ENCODE data around the gene CNNM1. TPM values are rescaled to one million over a fixed set of nuclear protein-coding genes. Genes with fewer than 3 reads are reported as not detected.

CNNM1 gene
- total RNA-seq, 1 experiment from 2014 or later = not detected

DNA sequence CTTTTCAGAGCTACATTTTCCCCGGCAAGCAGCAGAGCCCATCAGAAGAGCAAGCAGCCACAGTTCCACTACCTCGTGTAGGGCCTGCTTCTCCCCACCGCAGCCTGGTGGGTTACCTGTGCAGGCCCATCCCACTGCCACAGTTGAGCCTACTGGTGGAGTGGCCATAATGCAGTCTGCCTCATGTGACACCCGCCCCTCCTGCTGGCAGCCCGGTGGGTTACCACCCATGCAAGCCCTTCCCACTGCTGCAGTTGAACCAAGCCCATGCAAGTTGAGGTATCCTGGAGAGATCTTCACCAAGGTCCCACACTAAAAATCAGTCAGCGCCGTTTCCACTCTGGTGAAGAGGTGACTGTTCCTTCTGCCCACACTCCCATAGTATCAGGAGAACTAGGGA, 32.1 kb upstream of the CNNM1 start:
- H3K9ac ChIP-seq (ENCODE audit: low read length) = no peak overlapping the region
- intact Hi-C loops (cut with micrococcal nuclease) = no loop called here
- ChIA-PET POLR2A (no interaction called here), CTCF (no interaction called here), RAD21 (ENCODE audit: low non-redundant PET in 1 of 2, low total read pairs in 2 of 2, uncharacterized antibody in 2 of 2, unreplicated experiment in 2 of 2) (no interaction called here)
- no peak overlapping the region for H3K4me2 ChIP-seq (ENCODE audit: low read length)
- H3K4me1 ChIP-seq (ENCODE audit: control insufficient read depth in 1 of 2, insufficient read depth in 2 of 2, low read length in 2 of 2) = no peaks in the 10 kb centered on the region
- ATAC-seq = peak; percentile 89
- no peak overlapping the region for H2AFZ ChIP-seq (ENCODE audit: low read depth, low read length, poor library complexity, severe bottlenecking)
- no peaks in the 10 kb centered on the region for H3K79me2 ChIP-seq (ENCODE audit: insufficient read depth, low read length)
- no peak for DNase-seq (ENCODE audit: low read depth, low spot score)
- no TSS peak for BruUV-seq (replicated peaks)
- no peaks in the 10 kb centered on the region for H3K27me3 ChIP-seq (ENCODE audit: insufficient read depth, low read length)
- no peaks in the 10 kb centered on the region for H3K9me3 ChIP-seq (ENCODE audit: control insufficient read depth in 1 of 2, insufficient read depth in 1 of 2, low read depth in 1 of 2, low read length in 2 of 2)
- H3K4me3 ChIP-seq (replicated peaks in 1 of 2; ENCODE audit: low read depth in 1 of 2, low read length in 2 of 2) = no peak overlapping the region
- H4K20me1 ChIP-seq (ENCODE audit: insufficient read depth) = no peaks in the 10 kb centered on the region
- H3K9me2 ChIP-seq (ENCODE audit: insufficient read depth) = no peaks in the 10 kb centered on the region
- H3K36me3 ChIP-seq (ENCODE audit: control insufficient read depth in 1 of 2, insufficient read depth in 2 of 2, low read length in 2 of 2) = no peaks in the 10 kb centered on the region
- H3K27ac ChIP-seq (ENCODE audit: low read depth, low read length) = no peak overlapping the region
- TF ChIP-seq, protein P1, sequence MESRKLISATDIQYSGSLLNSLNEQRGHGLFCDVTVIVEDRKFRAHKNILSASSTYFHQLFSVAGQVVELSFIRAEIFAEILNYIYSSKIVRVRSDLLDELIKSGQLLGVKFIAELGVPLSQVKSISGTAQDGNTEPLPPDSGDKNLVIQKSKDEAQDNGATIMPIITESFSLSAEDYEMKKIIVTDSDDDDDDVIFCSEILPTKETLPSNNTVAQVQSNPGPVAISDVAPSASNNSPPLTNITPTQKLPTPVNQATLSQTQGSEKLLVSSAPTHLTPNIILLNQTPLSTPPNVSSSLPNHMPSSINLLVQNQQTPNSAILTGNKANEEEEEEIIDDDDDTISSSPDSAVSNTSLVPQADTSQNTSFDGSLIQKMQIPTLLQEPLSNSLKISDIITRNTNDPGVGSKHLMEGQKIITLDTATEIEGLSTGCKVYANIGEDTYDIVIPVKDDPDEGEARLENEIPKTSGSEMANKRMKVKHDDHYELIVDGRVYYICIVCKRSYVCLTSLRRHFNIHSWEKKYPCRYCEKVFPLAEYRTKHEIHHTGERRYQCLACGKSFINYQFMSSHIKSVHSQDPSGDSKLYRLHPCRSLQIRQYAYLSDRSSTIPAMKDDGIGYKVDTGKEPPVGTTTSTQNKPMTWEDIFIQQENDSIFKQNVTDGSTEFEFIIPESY (IDR thresholded peaks at IDR 0.05; ENCODE audit: extremely low read depth, insufficient replicate concordance, low read length) = no peak
- TF ChIP-seq CEBPB (IDR thresholded peaks at IDR 0.05; ENCODE audit: low read depth) (no peak), RAD21 (IDR thresholded peaks at IDR 0.05; ENCODE audit: low read depth) (0 out of 2 replicates have a peak, but pooled peaks have one; percentile 4), TCF7L2 (IDR thresholded peaks at IDR 0.05; ENCODE audit: borderline replicate concordance, extremely low read depth, insufficient read depth, insufficient read length) (no peak), SIN3A (IDR thresholded peaks at IDR 0.05; ENCODE audit: low read depth) (no peak), POLR2AphosphoS5 (IDR thresholded peaks at IDR 0.05; ENCODE audit: low read depth, low read length) (no peak), EZH2 (IDR thresholded peaks at IDR 0.05) (no peak), ZNF274 (IDR thresholded peaks at IDR 0.05; ENCODE audit: low read depth, low read length) (no peak)
- TF ChIP-seq, protein P2, sequence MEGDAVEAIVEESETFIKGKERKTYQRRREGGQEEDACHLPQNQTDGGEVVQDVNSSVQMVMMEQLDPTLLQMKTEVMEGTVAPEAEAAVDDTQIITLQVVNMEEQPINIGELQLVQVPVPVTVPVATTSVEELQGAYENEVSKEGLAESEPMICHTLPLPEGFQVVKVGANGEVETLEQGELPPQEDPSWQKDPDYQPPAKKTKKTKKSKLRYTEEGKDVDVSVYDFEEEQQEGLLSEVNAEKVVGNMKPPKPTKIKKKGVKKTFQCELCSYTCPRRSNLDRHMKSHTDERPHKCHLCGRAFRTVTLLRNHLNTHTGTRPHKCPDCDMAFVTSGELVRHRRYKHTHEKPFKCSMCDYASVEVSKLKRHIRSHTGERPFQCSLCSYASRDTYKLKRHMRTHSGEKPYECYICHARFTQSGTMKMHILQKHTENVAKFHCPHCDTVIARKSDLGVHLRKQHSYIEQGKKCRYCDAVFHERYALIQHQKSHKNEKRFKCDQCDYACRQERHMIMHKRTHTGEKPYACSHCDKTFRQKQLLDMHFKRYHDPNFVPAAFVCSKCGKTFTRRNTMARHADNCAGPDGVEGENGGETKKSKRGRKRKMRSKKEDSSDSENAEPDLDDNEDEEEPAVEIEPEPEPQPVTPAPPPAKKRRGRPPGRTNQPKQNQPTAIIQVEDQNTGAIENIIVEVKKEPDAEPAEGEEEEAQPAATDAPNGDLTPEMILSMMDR (IDR thresholded peaks at IDR 0.05 in 2 of 3, conservative IDR thresholded peaks at IDR 0.05 in 1 of 3; ENCODE audit: borderline replicate concordance in 1 of 3, insufficient read depth in 1 of 3, low read depth in 2 of 3, low read length in 2 of 3) = peak in 2 of 3 experiments; percentile 26 to 27; a peak in 1 of 6 replicates
